HEK293T (cell line): Measurements from ENCODE around the gene LRRC1.

ENCODE experiments used
- ARNT ChIP-seq: fragments of 450-650 bp; IDR thresholded peaks from 2 replicates; pipeline ENCODE4 v1.6.1; 2017; ENCODE audit warnings: mild to moderate bottlenecking
- ELF4 ChIP-seq: fragments of 450-650 bp; IDR thresholded peaks from 2 replicates; pipeline ENCODE4 v1.6.1; 2017; ENCODE audit warnings: antibody characterized with exemption
- FOXA1 ChIP-seq: fragments of 450-650 bp; IDR thresholded peaks from 2 replicates; pipeline ENCODE4 v1.6.1; 2016; ENCODE audit warnings: mild to moderate bottlenecking
- FOXM1 ChIP-seq: fragments of 450-650 bp; IDR thresholded peaks from 2 replicates; pipeline ENCODE4 v1.6.1; 2017; ENCODE audit warnings: mild to moderate bottlenecking, borderline replicate concordance
- L3MBTL2 ChIP-seq: fragments of 450-650 bp; conservative IDR thresholded peaks from 2 replicates; pipeline ENCODE4 v1.6.1; 2016; ENCODE audit warnings: mild to moderate bottlenecking
- NFRKB ChIP-seq: fragments of 450-650 bp; IDR thresholded peaks from 2 replicates; pipeline ENCODE4 v1.6.1; 2016; ENCODE audit warnings: mild to moderate bottlenecking, moderate library complexity
- PKNOX1 ChIP-seq: fragments of 450-650 bp; IDR thresholded peaks from 2 replicates; pipeline ENCODE4 v1.6.1; 2016
- SP1 ChIP-seq: fragments of 450-650 bp; IDR thresholded peaks from 2 replicates; pipeline ENCODE4 v1.6.1; 2017
- TARDBP ChIP-seq: fragments of 450-650 bp; IDR thresholded peaks from 2 replicates; pipeline ENCODE4 v1.6.1; 2016

DNA sequence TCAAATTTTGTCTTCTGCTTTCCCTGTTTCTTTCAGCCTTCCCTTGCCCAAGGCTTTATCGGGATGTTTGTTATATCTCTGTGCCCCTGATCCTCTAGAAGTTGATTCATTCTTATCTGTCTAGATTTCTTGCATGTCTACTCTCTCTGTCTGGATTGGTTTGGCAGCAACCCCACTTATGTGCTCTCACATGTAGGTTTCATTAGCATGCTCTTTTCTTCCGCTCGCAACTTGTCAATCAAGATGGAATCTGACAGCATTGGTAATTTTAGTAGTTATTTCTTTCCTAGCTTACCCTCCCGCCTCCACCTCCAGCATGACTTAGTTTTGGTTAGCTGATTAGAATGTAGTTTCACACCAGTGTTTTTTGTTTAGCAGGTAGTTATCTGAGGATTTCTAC, 39.3 kb downstream of the LRRC1 start:
- TF ChIP-seq TARDBP (no peak), FOXM1 (no peak), SP1 (no peak), L3MBTL2 (no peak), ARNT (no peak), NFRKB (no peak), ELF4 (no peak), FOXA1 (no peak), PKNOX1 (no peak)
